Measurements from ENCODE around the gene ERG28.
"Not testable (repeated sequence)": the region's sequence is repeated elsewhere in the genome, so short reads cannot be mapped to it uniquely, and the experiment has no call there.

Gene ERG28

DNA sequence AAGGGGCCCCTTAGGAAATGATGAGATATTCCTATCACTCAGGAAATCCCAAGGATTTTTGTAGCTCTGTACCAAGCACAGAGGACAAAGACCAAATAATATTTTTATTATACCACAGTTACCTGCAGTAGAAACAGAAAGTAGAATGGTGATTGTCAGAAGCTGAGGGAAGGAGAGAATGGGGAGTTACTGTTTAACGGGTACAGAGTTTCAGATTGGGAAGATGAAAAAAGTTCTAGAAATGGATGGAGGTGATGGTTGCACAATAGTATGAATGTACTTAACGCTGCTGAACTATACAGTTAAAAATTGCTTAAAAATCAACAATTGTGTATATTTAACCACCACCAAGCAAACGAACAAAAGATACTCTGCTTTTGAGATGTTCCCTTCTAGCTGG is 58.2 kb downstream of the ERG28 start:
- H3K4me2 ChIP-seq (ENCODE audit: low read depth, low read length) = no peak overlapping the region
- no peaks in the 10 kb centered on the region for H3K27me3 ChIP-seq (replicated peaks; ENCODE audit: insufficient read depth, low read length)
- H3F3A ChIP-seq (ENCODE audit: insufficient read depth, low read length) = no peaks in the 10 kb centered on the region
- H3K36me3 ChIP-seq (replicated peaks; ENCODE audit: insufficient read depth, low read length) = no peaks in the 10 kb centered on the region
- TF ChIP-seq EZH2phosphoT487 (IDR thresholded peaks at IDR 0.05; ENCODE audit: low read length) = no peak
- no peak for TF ChIP-seq EZH2 (optimal IDR thresholded peaks at IDR 0.05; ENCODE audit: low read depth, low read length)
- no peak overlapping the region for H2AFZ ChIP-seq (ENCODE audit: low read length)
- H3K79me2 ChIP-seq (ENCODE audit: low read length) = no peaks in the 10 kb centered on the region
- no peaks in the 10 kb centered on the region for H3K9me2 ChIP-seq (replicated peaks; ENCODE audit: insufficient read depth, low read length)
- H3K4me3 ChIP-seq (ENCODE audit: low read length) = no peak overlapping the region
- no peaks in the 10 kb centered on the region for H4K20me1 ChIP-seq (ENCODE audit: insufficient read depth, low read length)
- H3K4me1 ChIP-seq (ENCODE audit: low read length) = no peaks in the 10 kb centered on the region
- no peaks in the 10 kb centered on the region for H3K9me3 ChIP-seq (replicated peaks; ENCODE audit: insufficient read depth, low read length)
- DNase-seq = no peak
- H3K9ac ChIP-seq (ENCODE audit: low read length) = no peak overlapping the region
- H3K27ac ChIP-seq (ENCODE audit: low read length) = no peak overlapping the region

GRCh38 chr14:75601061-75601460 is 59.6 kb downstream of the ERG28 start:
- not testable (repeated sequence) for H2AFZ ChIP-seq (ENCODE audit: low read length); H3K79me2 ChIP-seq (ENCODE audit: low read length); H3K9me3 ChIP-seq (replicated peaks; ENCODE audit: insufficient read depth, low read length); H3K9me2 ChIP-seq (replicated peaks; ENCODE audit: insufficient read depth, low read length); H3K27me3 ChIP-seq (replicated peaks; ENCODE audit: insufficient read depth, low read length); H3K27ac ChIP-seq (ENCODE audit: low read length); H3K4me3 ChIP-seq (ENCODE audit: low read length); H3F3A ChIP-seq (ENCODE audit: insufficient read depth, low read length); H3K9ac ChIP-seq (ENCODE audit: low read length); H3K36me3 ChIP-seq (replicated peaks; ENCODE audit: insufficient read depth, low read length); H3K4me2 ChIP-seq (ENCODE audit: low read depth, low read length); H3K4me1 ChIP-seq (ENCODE audit: low read length); DNase-seq; H4K20me1 ChIP-seq (ENCODE audit: insufficient read depth, low read length)

- H3K27ac ChIP-seq (ENCODE audit: low read length); H3K4me3 ChIP-seq (ENCODE audit: low read length); H3F3A ChIP-seq (ENCODE audit: insufficient read depth, low read length); H3K9me3 ChIP-seq (replicated peaks; ENCODE audit: insufficient read depth, low read length); H3K36me3 ChIP-seq (replicated peaks; ENCODE audit: insufficient read depth, low read length); DNase-seq; H4K20me1 ChIP-seq (ENCODE audit: insufficient read depth, low read length); H3K9me2 ChIP-seq (replicated peaks; ENCODE audit: insufficient read depth, low read length); H3K79me2 ChIP-seq (ENCODE audit: low read length); H3K9ac ChIP-seq (ENCODE audit: low read length); H3K27me3 ChIP-seq (replicated peaks; ENCODE audit: insufficient read depth, low read length); H3K4me2 ChIP-seq (ENCODE audit: low read depth, low read length); H3K4me1 ChIP-seq (ENCODE audit: low read length); H2AFZ ChIP-seq (ENCODE audit: low read length): not testable (repeated sequence)
Observed at GRCh38 chr14:75600100-75600499, 60.6 kb downstream of the ERG28 start.
